NB4 (cell line): ENCODE measurements around the gene STAM2.

Experiments
- MAX ChIP-seq: IDR thresholded peaks from 2 replicates; pipeline ENCODE4 v1.6.1; 2011; ENCODE audit warnings: low read depth, low read length
- POLR2A ChIP-seq: IDR thresholded peaks from 2 replicates; pipeline ENCODE4 v1.6.1; 2011; ENCODE audit warnings: mild to moderate bottlenecking; ENCODE audit not compliant: insufficient read length; ENCODE audit errors: extremely low read depth
- TF ChIP-seq, protein P1 (sequence below): IDR thresholded peaks from one replicate; pipeline ENCODE4 v1.5.1; 2012; ENCODE audit warnings: low read depth, low read length

DNA sequence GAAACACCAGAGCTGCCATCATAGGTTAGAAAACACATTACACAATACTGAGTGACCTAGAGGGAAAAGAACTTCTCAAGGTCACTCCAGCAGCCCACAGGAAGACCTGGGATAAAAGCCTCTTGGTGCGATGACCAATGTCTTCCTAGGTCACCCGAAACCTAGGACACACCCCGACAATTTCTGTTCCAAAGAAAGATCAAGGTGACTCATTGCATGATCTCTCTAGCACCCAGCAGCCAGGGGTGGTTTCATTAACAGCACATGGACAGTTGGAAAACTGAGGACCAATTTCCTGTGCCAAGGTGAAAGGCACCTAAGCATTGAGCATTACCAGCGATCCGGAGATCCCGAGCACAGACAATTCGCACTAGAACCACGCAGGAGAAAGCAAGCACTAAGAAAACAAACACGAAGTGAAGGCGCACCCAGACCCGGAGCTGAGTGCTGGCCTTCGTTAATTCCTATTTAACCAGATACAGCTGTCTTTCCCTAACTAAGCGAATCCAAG, 78.2 kb downstream of the STAM2 start:
- TF ChIP-seq, protein P1, sequence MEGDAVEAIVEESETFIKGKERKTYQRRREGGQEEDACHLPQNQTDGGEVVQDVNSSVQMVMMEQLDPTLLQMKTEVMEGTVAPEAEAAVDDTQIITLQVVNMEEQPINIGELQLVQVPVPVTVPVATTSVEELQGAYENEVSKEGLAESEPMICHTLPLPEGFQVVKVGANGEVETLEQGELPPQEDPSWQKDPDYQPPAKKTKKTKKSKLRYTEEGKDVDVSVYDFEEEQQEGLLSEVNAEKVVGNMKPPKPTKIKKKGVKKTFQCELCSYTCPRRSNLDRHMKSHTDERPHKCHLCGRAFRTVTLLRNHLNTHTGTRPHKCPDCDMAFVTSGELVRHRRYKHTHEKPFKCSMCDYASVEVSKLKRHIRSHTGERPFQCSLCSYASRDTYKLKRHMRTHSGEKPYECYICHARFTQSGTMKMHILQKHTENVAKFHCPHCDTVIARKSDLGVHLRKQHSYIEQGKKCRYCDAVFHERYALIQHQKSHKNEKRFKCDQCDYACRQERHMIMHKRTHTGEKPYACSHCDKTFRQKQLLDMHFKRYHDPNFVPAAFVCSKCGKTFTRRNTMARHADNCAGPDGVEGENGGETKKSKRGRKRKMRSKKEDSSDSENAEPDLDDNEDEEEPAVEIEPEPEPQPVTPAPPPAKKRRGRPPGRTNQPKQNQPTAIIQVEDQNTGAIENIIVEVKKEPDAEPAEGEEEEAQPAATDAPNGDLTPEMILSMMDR, result no peak
- TF ChIP-seq POLR2A, result no peak
- TF ChIP-seq MAX, result no peak
